OCI-LY7 (cell line): ENCODE measurements around the gene EGFLAM. TPM values are rescaled to one million over a fixed set of nuclear protein-coding genes. Genes with fewer than 3 reads are reported as not detected.

Experiments
- BruUV-seq: library from RNA; stranded (reverse); fragments of 400-500 nt; replicated peaks from 2 replicates; lab custom pipeline; 2021; lab: Mats Ljungman, UMichigan
- CTCF ChIA-PET: fragments of 300-600 bp; sonication (Branson Sonifier 250); formaldehyde crosslinking; loops from one replicate; lab custom pipeline; 2022; ENCODE audit warnings: antibody characterized with exemption; ENCODE audit not compliant: unreplicated experiment; lab: Charles Lee
- POLR2A ChIA-PET: fragments of 300-600 bp; sonication (Branson Sonifier 250); formaldehyde crosslinking; loops from one replicate; lab custom pipeline; 2022; ENCODE audit warnings: antibody characterized with exemption; lab: Charles Lee
- DNase-seq: peaks from one replicate; pipeline ENCODE4 v3.0.0-alpha.2; 2015; ENCODE audit warnings: low spot score
- H2AFZ ChIP-seq: fragments of 200-600 bp; sonication (generic), shearing (Covaris generic); 2 replicates; pipeline ENCODE4 v1.6.1; 2014; ENCODE audit warnings: mild to moderate bottlenecking, antibody characterized with exemption, low read length, moderate library complexity
- H3K27ac ChIP-seq: fragments of 200-600 bp; sonication (generic); 2 replicates; pipeline ENCODE4 v1.5.1; 2014; ENCODE audit warnings: mixed run types, low read depth, mild to moderate bottlenecking, moderate library complexity, low read length, inconsistent platforms; ENCODE audit not compliant: poor library complexity, severe bottlenecking
- H3K36me3 ChIP-seq: fragments of 200-600 bp; sonication (generic); 2 replicates; pipeline ENCODE4 v1.6.1; 2014; ENCODE audit warnings: mild to moderate bottlenecking, antibody characterized with exemption, low read length, moderate library complexity, mixed read lengths; ENCODE audit not compliant: insufficient read depth
- H3K4me1 ChIP-seq: fragments of 200-600 bp; sonication (generic); 2 replicates; pipeline ENCODE4 v1.5.1; 2014; ENCODE audit warnings: mild to moderate bottlenecking, low read length; ENCODE audit not compliant: insufficient read depth, poor library complexity, severe bottlenecking
- H3K4me2 ChIP-seq: fragments of 200-600 bp; sonication (generic); 2 replicates; pipeline ENCODE4 v1.6.1; 2014; ENCODE audit warnings: mild to moderate bottlenecking, low read length
- H3K4me3 ChIP-seq: fragments of 200-600 bp; sonication (generic); 2 replicates; pipeline ENCODE4 v1.5.1; 2014; ENCODE audit warnings: mild to moderate bottlenecking, low read depth, low read length; ENCODE audit not compliant: poor library complexity, severe bottlenecking
- H3K79me2 ChIP-seq: fragments of 200-600 bp; sonication (generic); 2 replicates; pipeline ENCODE4 v1.6.1; 2016; ENCODE audit warnings: low read depth, mild to moderate bottlenecking, low read length, moderate library complexity, mixed read lengths; ENCODE audit not compliant: insufficient read depth
- H3K9me2 ChIP-seq: fragments of 200-600 bp; sonication (generic); 2 replicates; pipeline ENCODE4 v1.6.1; 2016; ENCODE audit warnings: mild to moderate bottlenecking, low read length, mixed read lengths; ENCODE audit not compliant: insufficient read depth
- H3K9me3 ChIP-seq: fragments of 200-600 bp; sonication (generic); 2 replicates; pipeline ENCODE4 v1.6.1; 2014; ENCODE audit warnings: mild to moderate bottlenecking, mixed run types, low read length, mixed read lengths
- H4K20me1 ChIP-seq: fragments of 200-600 bp; sonication (generic); 2 replicates; pipeline ENCODE4 v1.6.1; 2014; ENCODE audit warnings: mild to moderate bottlenecking, antibody characterized with exemption, low read length, moderate library complexity, mixed read lengths; ENCODE audit not compliant: insufficient read depth
- CTCF ChIP-seq: fragments of 200-600 bp; sonication (generic); conservative IDR thresholded peaks from 2 replicates; pipeline ENCODE4 v1.5.1; 2014; ENCODE audit warnings: mild to moderate bottlenecking, antibody characterized with exemption, low read length, moderate library complexity, mixed read lengths
- EZH2phosphoT487 ChIP-seq: fragments of 200-600 bp; sonication (generic); IDR thresholded peaks from 2 replicates; pipeline ENCODE4 v1.6.1; 2018; ENCODE audit warnings: low read depth, borderline replicate concordance, mild to moderate bottlenecking, mixed run types, antibody characterized with exemption, low read length, moderate library complexity, mixed read lengths
- intact Hi-C: fragments of 100-400 bp; cut with micrococcal nuclease; formaldehyde crosslinking; loops from one replicate; pipeline ENCODE4 v1.10.0; 2022; ENCODE audit not compliant: unreplicated experiment
- total RNA-seq, 2 experiments: library from RNA; depleted of rRNA in 1 of 2; stranded (reverse); fragments of >200 nt in 1 of 2; shearing (Covaris generic) in 1 of 2; gene quantifications; 2 replicates each; pipeline ENCODE4 v1.2.3, GENCODE V29; 2014 to 2022

Gene EGFLAM
- total RNA-seq, 2 experiments from 2014 or later: not detected

DNA sequence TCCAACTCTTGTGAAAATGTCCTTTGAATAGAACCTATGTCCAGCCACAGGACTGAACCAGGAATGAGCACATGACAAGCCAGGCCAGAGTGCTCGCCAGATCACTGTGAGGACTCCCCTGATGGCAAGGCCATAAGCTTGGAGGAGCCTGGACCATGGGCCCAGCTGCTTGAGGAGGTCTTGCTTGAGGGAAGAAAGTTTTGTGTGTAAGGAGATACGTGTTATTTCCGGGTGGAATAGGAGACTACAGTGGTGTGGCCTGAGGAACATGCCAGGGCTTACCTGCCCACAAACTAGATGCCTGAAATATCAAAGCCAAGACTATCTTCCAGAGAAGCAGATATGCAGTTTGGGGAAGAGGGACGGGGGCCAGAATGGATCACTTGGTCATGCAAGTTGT is 213.3 kb downstream of the EGFLAM start:
- H2AFZ ChIP-seq: no peak overlapping the region
- no peaks in the 10 kb centered on the region for H3K36me3 ChIP-seq
- DNase-seq: no peak
- POLR2A ChIA-PET: interaction anchor here (0.6 kb wide), 1 partner anchor 276 kb away, joined by 3 read pairs; no protein-coding TSS in a partner anchor
- H3K27ac ChIP-seq: no peak overlapping the region
- H3K9me3 ChIP-seq: no peaks in the 10 kb centered on the region
- BruUV-seq: no TSS peak
- CTCF ChIA-PET: no interaction called here
- H3K4me1 ChIP-seq: no peaks in the 10 kb centered on the region
- H3K4me3 ChIP-seq: no peak overlapping the region
- intact Hi-C loops: no loop called here
- no peaks in the 10 kb centered on the region for H3K79me2 ChIP-seq
- no peaks in the 10 kb centered on the region for H3K9me2 ChIP-seq
- H3K4me2 ChIP-seq: no peak overlapping the region
- no peaks in the 10 kb centered on the region for H4K20me1 ChIP-seq
- TF ChIP-seq EZH2phosphoT487 (no peak), CTCF (no peak)

GRCh38 chr5:38472541-38472940 is 214.2 kb downstream of the EGFLAM start:
- POLR2A ChIA-PET: interaction anchor here (0.7 kb wide), 1 partner anchor 17 kb away, joined by 3 read pairs; no protein-coding TSS in a partner anchor
- no peak overlapping the region for H2AFZ ChIP-seq
- DNase-seq: no peak

More at GRCh38 chr5:38472541-38472940, 214.2 kb downstream of the EGFLAM start:
- H3K4me3 ChIP-seq: no peak overlapping the region
- H3K4me1 ChIP-seq: no peaks in the 10 kb centered on the region
- H4K20me1 ChIP-seq: no peaks in the 10 kb centered on the region
- H3K9me3 ChIP-seq: no peaks in the 10 kb centered on the region
- no peaks in the 10 kb centered on the region for H3K9me2 ChIP-seq
- H3K4me2 ChIP-seq: no peak overlapping the region
- H3K79me2 ChIP-seq: no peaks in the 10 kb centered on the region
- intact Hi-C loops: no loop called here
- TF ChIP-seq CTCF: no peak
- TF ChIP-seq EZH2phosphoT487: no peak
- CTCF ChIA-PET: no interaction called here
- H3K36me3 ChIP-seq: no peaks in the 10 kb centered on the region
- no peak overlapping the region for H3K27ac ChIP-seq
- BruUV-seq: no TSS peak
